ENCODE results near the gene PLIN5. TPM values are rescaled to one million over a fixed set of nuclear protein-coding genes. Genes with fewer than 3 reads are reported as not detected.

Gene PLIN5
- total RNA-seq, 1 donor from 2014 or later = not detected

DNA sequence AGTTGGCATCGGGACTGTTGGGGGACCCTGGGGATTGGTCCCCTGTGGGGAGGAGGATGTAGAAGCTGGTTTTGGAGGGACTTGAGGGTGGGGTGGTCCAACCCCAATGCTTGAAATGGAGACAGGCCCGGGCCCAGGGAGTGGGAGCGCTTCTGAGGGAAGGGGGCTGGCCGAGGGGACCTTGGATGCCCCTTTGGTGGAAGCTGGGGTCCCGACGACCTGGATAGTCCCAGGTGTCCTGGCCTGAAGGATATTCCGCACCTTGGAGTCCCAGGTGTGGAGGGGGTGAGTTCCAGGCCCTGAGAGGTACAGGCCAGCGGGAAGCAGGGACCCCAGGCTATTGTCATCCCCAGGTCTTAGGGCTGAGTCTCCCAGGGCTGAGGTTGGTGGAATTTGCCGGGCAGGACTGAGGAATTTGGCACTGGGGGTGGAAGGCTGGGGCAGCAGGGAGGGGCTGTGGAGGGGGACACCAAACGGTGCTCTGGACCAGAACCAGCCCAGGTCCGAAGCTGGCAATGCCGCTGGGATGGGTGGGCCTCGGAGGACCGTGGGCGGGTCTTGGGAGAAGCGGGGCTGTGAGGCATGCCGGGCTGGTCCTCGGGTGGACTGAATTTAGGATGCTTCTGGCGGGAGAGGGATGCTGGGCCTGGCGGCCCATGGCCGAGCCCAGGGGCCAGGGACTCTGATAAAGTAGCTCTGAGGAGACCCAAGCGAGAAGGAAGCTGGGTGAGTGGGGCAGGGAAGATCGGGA, 61.1 kb downstream of the PLIN5 start:
- TF ChIP-seq, protein P1, sequence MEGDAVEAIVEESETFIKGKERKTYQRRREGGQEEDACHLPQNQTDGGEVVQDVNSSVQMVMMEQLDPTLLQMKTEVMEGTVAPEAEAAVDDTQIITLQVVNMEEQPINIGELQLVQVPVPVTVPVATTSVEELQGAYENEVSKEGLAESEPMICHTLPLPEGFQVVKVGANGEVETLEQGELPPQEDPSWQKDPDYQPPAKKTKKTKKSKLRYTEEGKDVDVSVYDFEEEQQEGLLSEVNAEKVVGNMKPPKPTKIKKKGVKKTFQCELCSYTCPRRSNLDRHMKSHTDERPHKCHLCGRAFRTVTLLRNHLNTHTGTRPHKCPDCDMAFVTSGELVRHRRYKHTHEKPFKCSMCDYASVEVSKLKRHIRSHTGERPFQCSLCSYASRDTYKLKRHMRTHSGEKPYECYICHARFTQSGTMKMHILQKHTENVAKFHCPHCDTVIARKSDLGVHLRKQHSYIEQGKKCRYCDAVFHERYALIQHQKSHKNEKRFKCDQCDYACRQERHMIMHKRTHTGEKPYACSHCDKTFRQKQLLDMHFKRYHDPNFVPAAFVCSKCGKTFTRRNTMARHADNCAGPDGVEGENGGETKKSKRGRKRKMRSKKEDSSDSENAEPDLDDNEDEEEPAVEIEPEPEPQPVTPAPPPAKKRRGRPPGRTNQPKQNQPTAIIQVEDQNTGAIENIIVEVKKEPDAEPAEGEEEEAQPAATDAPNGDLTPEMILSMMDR (IDR thresholded peaks at IDR 0.05; ENCODE audit: insufficient read depth, low read length, poor library complexity, severe bottlenecking) = no peak
- Histone ChIP-seq H3K27me3 (ENCODE audit: control insufficient read depth, insufficient read depth, low read length) (no peaks in the 10 kb centered on the region), H3K4me3 (ENCODE audit: low read depth, low read length) (peak overlapping the region; percentile 71), H3K36me3 (ENCODE audit: control insufficient read depth, insufficient read depth, low read length) (peaks cover 2% of the 10 kb centered on the region)
- DNase-seq (ENCODE audit: low read depth) = no peak

DNA sequence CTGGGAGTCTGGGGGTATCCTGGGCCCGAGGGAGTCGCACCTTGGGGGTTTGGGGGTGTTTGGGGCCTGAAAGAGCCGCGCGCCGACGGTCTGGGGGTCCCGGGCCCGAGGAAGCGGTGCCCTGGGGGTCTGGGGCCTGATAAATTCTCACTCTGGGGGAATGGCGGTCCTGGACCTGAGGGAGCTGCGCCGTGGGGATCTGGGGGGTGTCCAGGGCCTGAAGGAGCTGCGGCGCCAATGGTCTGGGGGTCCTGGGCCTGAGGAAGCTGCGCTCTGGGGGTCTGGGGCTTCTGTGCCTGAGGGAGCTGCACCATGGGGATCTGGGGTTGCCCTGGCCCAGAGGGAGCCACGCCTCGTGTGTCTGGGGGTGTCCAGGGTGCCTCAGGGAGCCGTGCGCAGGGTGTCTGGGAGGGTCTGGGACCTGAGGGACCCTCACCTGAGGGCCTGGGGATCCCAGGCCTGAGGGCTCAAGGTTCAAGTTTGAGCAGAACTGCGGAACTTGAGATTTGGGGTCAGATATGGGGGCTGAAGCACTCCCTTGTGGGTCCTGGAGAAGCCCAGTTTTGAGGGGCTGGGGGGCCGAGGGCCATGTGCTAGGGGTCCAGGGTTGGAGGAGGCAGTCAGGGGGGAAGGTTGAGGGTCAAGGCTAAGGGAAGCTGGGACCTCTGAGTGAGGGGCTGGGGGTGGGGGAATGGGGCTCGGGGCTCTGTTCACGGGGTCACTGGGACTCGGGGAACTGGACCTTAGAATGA, 61.8 kb downstream of the PLIN5 start:
- Histone ChIP-seq H3K4me3 (ENCODE audit: low read depth, low read length) (peak overlapping the region; percentile 71), H3K36me3 (ENCODE audit: control insufficient read depth, insufficient read depth, low read length) (peaks cover 2% of the 10 kb centered on the region), H3K27me3 (ENCODE audit: control insufficient read depth, insufficient read depth, low read length) (no peaks in the 10 kb centered on the region)
- TF ChIP-seq, protein P1 (IDR thresholded peaks at IDR 0.05; ENCODE audit: insufficient read depth, low read length, poor library complexity, severe bottlenecking) = no peak
- no peak for DNase-seq (ENCODE audit: low read depth)

Other genes with a start within 250 kb of the PLIN5 start
- not detected in 2 replicates for gene TMIGD2, start 232.8 kb downstream of the PLIN5 start, total RNA-seq
- 11.3 and 13.2 TPM in 2 replicates for gene FSD1, start 230.6 kb downstream of the PLIN5 start, total RNA-seq
- 78.5 and 84.8 TPM in 2 replicates for gene STAP2, start 196.4 kb downstream of the PLIN5 start, total RNA-seq
- 6.4 and 6.6 TPM in 2 replicates for gene MPND, start 191.7 kb downstream of the PLIN5 start, total RNA-seq
- gene SH3GL1, start 134.7 kb downstream of the PLIN5 start, total RNA-seq = 60.9 and 72.0 TPM in 2 replicates
- gene CHAF1A, start 132.6 kb downstream of the PLIN5 start, total RNA-seq = 6.8 and 13.8 TPM in 2 replicates
- gene UBXN6, start 77.4 kb downstream of the PLIN5 start, total RNA-seq = 62.3 and 66.0 TPM in 2 replicates
- 67.0 and 82.0 TPM in 2 replicates for gene HDGFL2, start 62.9 kb downstream of the PLIN5 start, total RNA-seq
- gene PLIN4, start 16.7 kb downstream of the PLIN5 start, total RNA-seq = under 0.01 and 0.04 TPM in 2 replicates
- 0.21 and 0.25 TPM in 2 replicates for gene LRG1, start 4.8 kb upstream of the PLIN5 start, total RNA-seq
- 0.13 and 0.55 TPM in 2 replicates for gene SEMA6B, start 24.5 kb upstream of the PLIN5 start, total RNA-seq
- gene TNFAIP8L1, start 104.3 kb upstream of the PLIN5 start, total RNA-seq = 0.75 and 1.2 TPM in 2 replicates
- 148 and 173 TPM in 2 replicates for gene MYDGF, start 135.1 kb upstream of the PLIN5 start, total RNA-seq
- gene DPP9, start 188.6 kb upstream of the PLIN5 start, total RNA-seq = 67.8 and 128 TPM in 2 replicates